GM12865 (cell line): Measurements from ENCODE around the gene BSPH1.

Source experiments
- DNase-seq: peaks from one replicate; pipeline ENCODE4 v3.0.0; 2010; ENCODE audit warnings: low read depth
- H3K4me3 ChIP-seq: 2 replicates; pipeline ENCODE4 v1.5.1; 2011; ENCODE audit warnings: mild to moderate bottlenecking, low read depth, low read length, control low read depth
- TF ChIP-seq, protein P1 (sequence below): IDR thresholded peaks from 2 replicates; pipeline ENCODE4 v1.5.1; 2011; ENCODE audit warnings: low read length, control low read depth, low read depth, inconsistent platforms; ENCODE audit not compliant: insufficient read depth; ENCODE audit errors: missing control alignments

The BSPH1 gene, protein sequence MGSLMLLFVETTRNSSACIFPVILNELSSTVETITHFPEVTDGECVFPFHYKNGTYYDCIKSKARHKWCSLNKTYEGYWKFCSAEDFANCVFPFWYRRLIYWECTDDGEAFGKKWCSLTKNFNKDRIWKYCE

DNA sequence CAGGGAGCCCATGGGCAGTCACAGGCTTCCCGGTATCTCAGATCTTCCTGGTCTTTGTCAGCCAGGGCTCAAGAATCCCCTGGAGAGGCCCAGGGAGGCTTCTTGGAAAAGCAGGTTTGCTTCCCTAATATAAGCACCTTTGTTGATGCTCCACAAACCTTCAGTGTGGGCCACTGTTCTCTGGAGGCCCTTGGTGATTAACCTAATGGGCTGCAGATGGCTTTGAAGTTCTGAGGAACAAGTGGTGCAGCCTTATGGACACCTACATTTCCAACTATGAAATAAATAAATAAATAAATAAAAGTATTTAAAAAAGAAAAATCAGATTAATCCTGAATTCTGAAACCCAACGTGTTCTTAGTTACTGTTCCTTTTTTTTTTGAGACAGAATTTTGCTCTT is at the start of gene BSPH1:
Gene BSPH1, minus strand, starts transcription at position 101 of the 400 bp plus-strand sequence. Its CDS starts 89 bp downstream, at position 12.
- H3K4me3 ChIP-seq: no peak within 1 kb of the TSS
- no peak for DNase-seq
- TF ChIP-seq, protein P1, sequence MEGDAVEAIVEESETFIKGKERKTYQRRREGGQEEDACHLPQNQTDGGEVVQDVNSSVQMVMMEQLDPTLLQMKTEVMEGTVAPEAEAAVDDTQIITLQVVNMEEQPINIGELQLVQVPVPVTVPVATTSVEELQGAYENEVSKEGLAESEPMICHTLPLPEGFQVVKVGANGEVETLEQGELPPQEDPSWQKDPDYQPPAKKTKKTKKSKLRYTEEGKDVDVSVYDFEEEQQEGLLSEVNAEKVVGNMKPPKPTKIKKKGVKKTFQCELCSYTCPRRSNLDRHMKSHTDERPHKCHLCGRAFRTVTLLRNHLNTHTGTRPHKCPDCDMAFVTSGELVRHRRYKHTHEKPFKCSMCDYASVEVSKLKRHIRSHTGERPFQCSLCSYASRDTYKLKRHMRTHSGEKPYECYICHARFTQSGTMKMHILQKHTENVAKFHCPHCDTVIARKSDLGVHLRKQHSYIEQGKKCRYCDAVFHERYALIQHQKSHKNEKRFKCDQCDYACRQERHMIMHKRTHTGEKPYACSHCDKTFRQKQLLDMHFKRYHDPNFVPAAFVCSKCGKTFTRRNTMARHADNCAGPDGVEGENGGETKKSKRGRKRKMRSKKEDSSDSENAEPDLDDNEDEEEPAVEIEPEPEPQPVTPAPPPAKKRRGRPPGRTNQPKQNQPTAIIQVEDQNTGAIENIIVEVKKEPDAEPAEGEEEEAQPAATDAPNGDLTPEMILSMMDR: no peak

DNA sequence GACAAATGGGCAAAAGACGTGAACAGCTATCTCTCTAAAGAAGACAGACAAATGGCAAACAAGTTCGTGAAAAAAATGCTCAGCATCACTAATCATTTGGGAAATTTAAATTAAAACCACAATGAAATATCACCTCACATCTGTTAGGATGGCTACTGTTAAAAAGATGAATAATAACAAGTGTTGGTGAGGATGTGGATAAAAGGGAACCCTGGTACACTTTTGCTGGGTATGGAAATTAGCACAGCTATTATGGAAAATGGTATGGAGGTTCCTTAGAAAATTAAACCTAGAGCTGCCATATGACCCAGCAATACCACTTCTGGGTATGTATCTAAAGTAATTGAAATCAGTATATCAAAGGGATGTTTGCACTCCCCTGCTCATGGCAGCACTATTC is 44.8 kb upstream of the BSPH1 start:
- DNase-seq: no peak
- TF ChIP-seq, protein P1: no peak
- H3K4me3 ChIP-seq: no peak overlapping the region

DNA sequence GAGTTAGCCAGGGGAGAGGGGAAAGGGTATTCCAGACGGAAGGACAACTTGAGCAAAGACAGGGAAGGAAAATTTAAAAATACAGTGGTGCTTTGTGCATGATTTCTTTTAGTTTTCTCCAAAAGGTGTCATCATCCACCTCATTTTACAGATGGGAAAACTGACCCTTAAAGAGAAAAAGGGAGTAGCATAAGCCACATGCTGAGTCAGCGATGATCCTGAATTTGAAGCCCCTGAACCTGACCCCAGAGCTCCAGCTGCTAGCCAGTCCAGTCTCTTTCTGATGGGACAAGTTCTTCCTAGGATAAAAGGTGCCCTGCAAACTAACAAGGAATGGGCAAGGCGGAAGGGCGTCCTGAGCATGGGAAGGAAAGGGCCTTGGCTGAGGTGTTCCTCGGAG is 41.6 kb upstream of the BSPH1 start:
- TF ChIP-seq, protein P1: no peak
- no peak for DNase-seq
- no peak overlapping the region for H3K4me3 ChIP-seq

DNA sequence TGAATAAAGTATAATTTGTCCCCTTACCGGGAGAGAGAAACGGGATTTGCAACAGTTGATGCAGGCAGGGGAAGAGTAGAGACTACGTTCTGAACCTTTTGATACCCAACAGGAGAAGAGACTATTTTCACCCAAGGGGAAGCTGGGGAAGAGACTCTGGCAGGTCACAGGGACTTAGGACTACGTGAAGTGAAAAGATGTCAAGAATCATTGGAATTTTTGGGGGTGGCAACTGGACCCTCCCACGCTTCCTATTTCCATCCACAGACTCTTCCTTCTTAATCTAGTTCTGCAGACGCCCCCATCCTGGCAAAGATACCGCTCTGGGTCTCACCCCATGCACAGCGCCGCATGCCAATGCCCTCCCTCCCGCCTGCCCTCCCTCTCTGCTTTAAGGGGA is 38.1 kb upstream of the BSPH1 start:
- H3K4me3 ChIP-seq: no peak overlapping the region
- no peak for DNase-seq
- TF ChIP-seq, protein P1: no peak

DNA sequence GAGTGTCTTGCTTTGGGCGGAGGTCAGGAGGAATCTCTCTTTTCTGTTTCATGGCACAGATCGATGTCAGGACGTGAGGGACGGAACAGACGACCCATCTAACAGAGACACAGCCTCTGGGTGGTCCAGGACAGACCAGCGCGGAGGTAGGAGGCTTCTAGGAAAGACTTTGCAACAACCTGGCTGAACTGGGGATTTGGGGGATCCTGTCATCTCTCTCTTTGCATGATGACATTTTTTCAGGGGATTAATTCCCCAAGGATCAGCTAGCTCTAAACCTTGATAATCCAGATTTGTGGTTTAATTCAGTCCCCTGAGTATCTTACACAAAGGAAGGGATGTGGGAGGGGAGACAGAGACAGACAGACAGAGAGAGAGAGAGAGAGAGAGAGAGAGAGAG is 37.5 kb upstream of the BSPH1 start:
- no peak for DNase-seq
- TF ChIP-seq, protein P1: no peak
- no peak overlapping the region for H3K4me3 ChIP-seq

DNA sequence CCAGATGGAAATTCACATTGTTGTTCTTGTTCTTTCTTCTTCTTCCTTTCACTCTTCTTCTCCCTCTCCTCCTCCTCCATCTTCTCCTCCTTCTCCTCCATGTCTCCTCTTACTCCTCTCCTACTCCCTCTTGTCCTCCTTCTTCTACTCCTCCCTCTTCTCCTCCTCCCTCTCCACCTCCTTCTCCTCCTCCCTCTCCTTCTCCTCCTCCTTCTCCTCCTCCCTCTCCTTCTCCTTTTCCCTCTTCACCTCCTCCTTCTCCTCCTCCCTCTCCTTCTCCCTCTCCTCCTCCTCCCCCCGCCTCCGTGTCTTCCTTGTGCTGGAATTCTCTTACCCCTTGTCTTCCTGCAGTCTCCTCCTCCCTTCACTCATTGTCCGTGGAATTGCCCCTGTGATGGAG is 33.5 kb upstream of the BSPH1 start:
- TF ChIP-seq, protein P1: no peak
- no peak overlapping the region for H3K4me3 ChIP-seq
- no peak for DNase-seq

DNA sequence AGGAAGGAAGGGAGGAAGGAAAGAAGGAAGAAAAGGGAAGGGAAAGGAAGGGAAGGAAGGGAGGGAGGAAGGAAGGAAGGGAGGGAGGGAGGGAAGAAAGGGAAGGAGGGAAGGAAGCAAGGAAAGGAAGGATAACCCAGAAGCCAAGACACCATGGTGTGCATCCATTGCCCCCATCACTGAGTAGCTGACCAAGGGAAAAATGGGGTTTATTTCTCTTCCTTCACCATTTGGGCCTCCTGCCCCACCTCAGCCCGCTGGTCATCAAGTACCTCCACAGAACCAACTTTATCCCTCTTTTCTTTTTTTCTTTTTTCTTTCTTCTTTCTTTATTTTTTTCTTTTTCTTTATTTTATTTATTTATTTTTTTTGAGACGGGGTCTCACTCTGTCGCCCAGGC is 31.5 kb upstream of the BSPH1 start:
- no peak overlapping the region for H3K4me3 ChIP-seq
- no peak for DNase-seq
- TF ChIP-seq, protein P1: no peak
